HCT116 (cell line): Measurements from ENCODE around the gene RANBP10. TPM values are rescaled to one million over a fixed set of nuclear protein-coding genes. Genes with fewer than 3 reads are reported as not detected.

Experiments used
- ATAC-seq: fragments of 200-7000 bp; cut with Tn5 transposase; 2 replicates; pipeline ENCODE4 v1.9.1; 2020; ENCODE audit warnings: mild to moderate bottlenecking, moderate library complexity
- BruUV-seq: library from RNA; stranded (reverse); fragments of 400-500 nt; replicated peaks from 2 replicates; lab custom pipeline; 2021; lab: Mats Ljungman, UMichigan
- CTCF ChIA-PET: fragments of 300-600 bp; sonication (Branson Sonifier 250); formaldehyde crosslinking; loops from one replicate; lab custom pipeline; 2021; ENCODE audit warnings: antibody characterized with exemption; lab: Charles Lee
- POLR2A ChIA-PET: fragments of 300-600, 350-600 bp; sonication (Branson Sonifier 250); formaldehyde crosslinking; loops from one replicate; lab custom pipeline; 2021; ENCODE audit warnings: antibody characterized with exemption; lab: Charles Lee
- RAD21 ChIA-PET, 2 experiments: fragments of 300-600 bp; sonication (Branson Sonifier 250); formaldehyde crosslinking; loops; one replicate each; lab custom pipeline; 2023; ENCODE audit warnings: low total read pairs in 2 of 2; ENCODE audit not compliant: uncharacterized antibody in 2 of 2, unreplicated experiment in 2 of 2, low non-redundant PET in 1 of 2; lab: Charles Lee
- DNase-seq: peaks from one replicate; pipeline ENCODE4 v3.0.0-alpha.2; 2010; ENCODE audit warnings: low read depth, low spot score
- H2AFZ ChIP-seq: fragments of 200-600 bp; shearing (Covaris generic), sonication (generic); 2 replicates; pipeline ENCODE4 v1.6.1; 2017; ENCODE audit warnings: low read depth, mixed run types, mixed read lengths, antibody characterized with exemption, low read length; ENCODE audit not compliant: poor library complexity, severe bottlenecking
- H3K27ac ChIP-seq: 2 replicates; pipeline ENCODE4 v1.5.1; 2012; ENCODE audit warnings: low read depth, low read length
- H3K27me3 ChIP-seq: fragments of 200-600 bp; sonication (generic); 2 replicates; pipeline ENCODE4 v1.6.1; 2016; ENCODE audit warnings: mixed run types, low read length, mixed read lengths; ENCODE audit not compliant: insufficient read depth
- H3K36me3 ChIP-seq, 2 experiments: fragments of 200-500 bp in 1 of 2; fragments of 200-600 bp in 1 of 2; sonication (Bioruptor generic) in 1 of 2; sonication (generic) in 1 of 2; 2 replicates each; pipeline versions ENCODE4 v1.5.1 to v1.6.1; 2014 to 2016; ENCODE audit warnings: low read length in 2 of 2, inconsistent platforms in 1 of 2, mixed read lengths in 1 of 2, mixed run types in 1 of 2; ENCODE audit not compliant: insufficient read depth in 2 of 2, control insufficient read depth in 1 of 2
- H3K4me1 ChIP-seq, 2 experiments: fragments of 200-600 bp in 1 of 2; sonication (generic) in 1 of 2; 2 replicates each; pipeline versions ENCODE4 v1.5.1 to v1.6.1; 2012 to 2017; ENCODE audit warnings: low read length in 2 of 2, inconsistent platforms in 1 of 2, mild to moderate bottlenecking in 1 of 2, mixed read lengths in 1 of 2, mixed run types in 1 of 2, moderate library complexity in 1 of 2; ENCODE audit not compliant: insufficient read depth in 2 of 2, control insufficient read depth in 1 of 2
- H3K4me2 ChIP-seq: fragments of 200-600 bp; sonication (generic); 2 replicates; pipeline ENCODE4 v1.6.1; 2017; ENCODE audit warnings: mixed run types, low read length, mixed read lengths
- H3K4me3 ChIP-seq, 2 experiments: fragments of 200-600 bp in 1 of 2; sonication (generic) in 1 of 2; replicated peaks in 1 of 2; 2 replicates each; pipeline ENCODE4 v1.5.1; 2011 to 2016; ENCODE audit warnings: low read length in 2 of 2, control low read depth in 1 of 2, low read depth in 1 of 2, mild to moderate bottlenecking in 1 of 2, mixed read lengths in 1 of 2, mixed run types in 1 of 2
- H3K79me2 ChIP-seq: fragments of 200-600 bp; sonication (generic); 2 replicates; pipeline ENCODE4 v1.6.1; 2017; ENCODE audit warnings: mild to moderate bottlenecking, mixed run types, low read length, moderate library complexity, mixed read lengths; ENCODE audit not compliant: insufficient read depth
- H3K9ac ChIP-seq: fragments of 200-600 bp; sonication (generic); 2 replicates; pipeline ENCODE4 v1.6.1; 2016; ENCODE audit warnings: low read length, mixed read lengths
- H3K9me2 ChIP-seq: fragments of 200-600 bp; sonication (generic), shearing (Covaris generic); 2 replicates; pipeline ENCODE4 v1.6.1; 2017; ENCODE audit warnings: mixed run types, mild to moderate bottlenecking, moderate library complexity; ENCODE audit not compliant: insufficient read depth
- H3K9me3 ChIP-seq, 2 experiments: fragments of 200-500 bp in 1 of 2; fragments of 200-600 bp in 1 of 2; sonication (Bioruptor generic) in 1 of 2; sonication (generic) in 1 of 2; 2 replicates each; pipeline ENCODE4 v1.6.1; 2014 to 2017; ENCODE audit warnings: low read length in 2 of 2, mixed read lengths in 2 of 2, inconsistent platforms in 1 of 2, low read depth in 1 of 2, mild to moderate bottlenecking in 1 of 2, mixed run types in 1 of 2, moderate library complexity in 1 of 2; ENCODE audit not compliant: control insufficient read depth in 1 of 2, insufficient read depth in 1 of 2
- H4K20me1 ChIP-seq: fragments of 200-600 bp; sonication (generic), shearing (Covaris generic); 2 replicates; pipeline ENCODE4 v1.6.1; 2017; ENCODE audit warnings: mixed run types, mild to moderate bottlenecking, moderate library complexity; ENCODE audit not compliant: insufficient read depth
- CEBPB ChIP-seq: IDR thresholded peaks from 2 replicates; pipeline ENCODE4 v1.6.1; 2012; ENCODE audit warnings: low read depth
- EGR1 ChIP-seq: IDR thresholded peaks from 2 replicates; pipeline ENCODE4 v1.6.1; 2012; ENCODE audit warnings: low read depth
- EZH2 ChIP-seq: fragments of 200-600 bp; sonication (generic); IDR thresholded peaks from 2 replicates; pipeline ENCODE4 v1.6.1; 2017; ENCODE audit warnings: antibody characterized with exemption, mixed run types
- EZH2phosphoT487 ChIP-seq: fragments of 200-600 bp; IDR thresholded peaks from 2 replicates; pipeline ENCODE4 v1.6.1; 2018; ENCODE audit warnings: antibody characterized with exemption, borderline replicate concordance
- FOSL1 ChIP-seq: IDR thresholded peaks from 2 replicates; pipeline ENCODE4 v1.6.1; 2012; ENCODE audit warnings: low read depth
- MAX ChIP-seq: IDR thresholded peaks from 2 replicates; pipeline ENCODE4 v1.6.1; 2012
- POLR2A ChIP-seq: IDR thresholded peaks from 2 replicates; pipeline ENCODE4 v1.7.0; 2011; ENCODE audit warnings: borderline replicate concordance; ENCODE audit not compliant: insufficient read depth, insufficient read length; ENCODE audit errors: extremely low read depth
- REST ChIP-seq: IDR thresholded peaks from 2 replicates; pipeline ENCODE4 v1.6.1; 2012; ENCODE audit warnings: low read depth
- SP1 ChIP-seq: IDR thresholded peaks from 2 replicates; pipeline ENCODE4 v1.6.1; 2012; ENCODE audit warnings: low read depth
- SRF ChIP-seq: IDR thresholded peaks from 2 replicates; pipeline ENCODE4 v1.6.1; 2012; ENCODE audit warnings: low read depth
- TCF7L2 ChIP-seq: IDR thresholded peaks from 2 replicates; pipeline ENCODE4 v1.7.0; 2011; ENCODE audit warnings: borderline replicate concordance, inconsistent platforms; ENCODE audit not compliant: insufficient read depth, insufficient read length; ENCODE audit errors: extremely low read depth
- ZFX ChIP-seq: fragments of 450-650 bp; IDR thresholded peaks from 2 replicates; pipeline ENCODE4 v1.6.1; 2017
- intact Hi-C: fragments of 100-400 bp; cut with micrococcal nuclease; formaldehyde crosslinking; loops from 2 replicates; pipeline ENCODE4 v1.10.0; 2022
- total RNA-seq: library from RNA; stranded (reverse); gene quantifications from one replicate; pipeline ENCODE4 v1.2.1, GENCODE V29; 2021; ENCODE audit not compliant: unreplicated experiment
- TF ChIP-seq, protein P1 (sequence below): IDR thresholded peaks from 2 replicates; pipeline ENCODE4 v1.6.1; 2012
- TF ChIP-seq, protein P2 (sequence below), 3 experiments: fragments of 200-600 bp in 1 of 3; sonication (generic) in 1 of 3; IDR thresholded peaks in 2 of 3; conservative IDR thresholded peaks in 1 of 3; 2 replicates each; pipeline ENCODE4 v1.5.1; 2012 to 2017; ENCODE audit warnings: low read depth in 2 of 3, low read length in 2 of 3, antibody characterized with exemption in 1 of 3, borderline replicate concordance in 1 of 3, control low read depth in 1 of 3, mild to moderate bottlenecking in 1 of 3, mixed read lengths in 1 of 3, mixed run types in 1 of 3, moderate library complexity in 1 of 3; ENCODE audit not compliant: insufficient read depth in 1 of 3

Gene RANBP10
- total RNA-seq, 1 experiment from 2014 or later, result 16.9 TPM

DNA sequence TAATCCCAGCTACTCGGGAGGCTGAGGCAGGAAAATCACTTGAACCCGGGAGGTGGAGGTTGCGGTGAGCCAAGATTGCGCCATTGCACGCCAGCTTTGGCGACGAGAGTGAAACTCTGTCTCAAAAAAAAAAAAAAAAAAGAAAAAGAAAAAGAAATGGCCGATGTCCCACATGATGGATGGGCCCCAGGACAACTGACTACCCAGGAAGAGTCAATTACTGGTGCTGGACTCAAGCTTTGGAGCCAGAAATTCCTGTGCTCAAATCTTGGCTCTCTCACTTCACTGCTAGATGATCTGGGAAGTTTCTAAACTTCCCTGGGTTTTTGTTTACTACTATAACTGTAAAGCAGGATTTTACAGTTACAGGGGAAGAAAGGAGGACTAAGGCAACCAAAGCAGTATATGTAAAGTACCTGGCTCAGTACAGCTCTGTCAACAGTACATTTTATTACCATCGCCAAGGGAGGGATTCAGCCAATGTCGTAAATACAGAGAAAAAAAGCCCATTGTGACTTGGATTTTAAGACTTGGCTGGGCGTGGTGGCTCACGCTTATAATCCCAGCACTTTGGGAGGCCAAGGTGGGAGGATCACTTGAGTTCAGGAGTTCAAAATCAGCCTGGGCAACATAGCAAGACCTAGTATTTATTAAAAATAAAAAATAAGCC is 127.9 kb downstream of the RANBP10 start:
- H3K27ac ChIP-seq, result no peak overlapping the region
- H3K9ac ChIP-seq, result no peak overlapping the region
- no peak overlapping the region for H3K4me3 ChIP-seq
- no peaks in the 10 kb centered on the region for H3K27me3 ChIP-seq
- H3K9me2 ChIP-seq, result no peaks in the 10 kb centered on the region
- TF ChIP-seq, protein P1, sequence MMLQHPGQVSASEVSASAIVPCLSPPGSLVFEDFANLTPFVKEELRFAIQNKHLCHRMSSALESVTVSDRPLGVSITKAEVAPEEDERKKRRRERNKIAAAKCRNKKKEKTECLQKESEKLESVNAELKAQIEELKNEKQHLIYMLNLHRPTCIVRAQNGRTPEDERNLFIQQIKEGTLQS, result no peak
- TF ChIP-seq EGR1 (no peak), MAX (no peak), SP1 (no peak), TCF7L2 (no peak), EZH2 (no peak), REST (no peak), EZH2phosphoT487 (no peak), ZFX (no peak), FOSL1 (no peak), POLR2A (no peak), SRF (no peak), CEBPB (no peak)
- TF ChIP-seq, protein P2, sequence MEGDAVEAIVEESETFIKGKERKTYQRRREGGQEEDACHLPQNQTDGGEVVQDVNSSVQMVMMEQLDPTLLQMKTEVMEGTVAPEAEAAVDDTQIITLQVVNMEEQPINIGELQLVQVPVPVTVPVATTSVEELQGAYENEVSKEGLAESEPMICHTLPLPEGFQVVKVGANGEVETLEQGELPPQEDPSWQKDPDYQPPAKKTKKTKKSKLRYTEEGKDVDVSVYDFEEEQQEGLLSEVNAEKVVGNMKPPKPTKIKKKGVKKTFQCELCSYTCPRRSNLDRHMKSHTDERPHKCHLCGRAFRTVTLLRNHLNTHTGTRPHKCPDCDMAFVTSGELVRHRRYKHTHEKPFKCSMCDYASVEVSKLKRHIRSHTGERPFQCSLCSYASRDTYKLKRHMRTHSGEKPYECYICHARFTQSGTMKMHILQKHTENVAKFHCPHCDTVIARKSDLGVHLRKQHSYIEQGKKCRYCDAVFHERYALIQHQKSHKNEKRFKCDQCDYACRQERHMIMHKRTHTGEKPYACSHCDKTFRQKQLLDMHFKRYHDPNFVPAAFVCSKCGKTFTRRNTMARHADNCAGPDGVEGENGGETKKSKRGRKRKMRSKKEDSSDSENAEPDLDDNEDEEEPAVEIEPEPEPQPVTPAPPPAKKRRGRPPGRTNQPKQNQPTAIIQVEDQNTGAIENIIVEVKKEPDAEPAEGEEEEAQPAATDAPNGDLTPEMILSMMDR (IDR thresholded peaks at IDR 0.05 in 2 of 3, conservative IDR thresholded peaks at IDR 0.05 in 1 of 3; ENCODE audit: borderline replicate concordance in 1 of 3, insufficient read depth in 1 of 3, low read depth in 2 of 3, low read length in 2 of 3), result no peak
- POLR2A ChIA-PET, result no interaction called here
- H3K36me3 ChIP-seq, result peaks cover 0 to 7% of the 10 kb centered on the region in 2 experiments; a peak in 2 of 4 replicates
- RAD21 ChIA-PET, result no interaction called here
- H3K79me2 ChIP-seq, result no peaks in the 10 kb centered on the region
- CTCF ChIA-PET, result interaction anchor here (2.0 kb wide), 1 partner anchor 157 kb away, joined by 5 read pairs; no protein-coding TSS in a partner anchor
- no peaks in the 10 kb centered on the region for H3K9me3 ChIP-seq
- no TSS peak for BruUV-seq
- no peaks in the 10 kb centered on the region for H4K20me1 ChIP-seq
- intact Hi-C loops, result no loop called here
- H3K4me1 ChIP-seq, result no peaks in the 10 kb centered on the region
- ATAC-seq, result no peak
- DNase-seq, result no peak
- no peak overlapping the region for H2AFZ ChIP-seq
- no peak overlapping the region for H3K4me2 ChIP-seq
